Measurements from ENCODE around the gene GNAQ. TPM values are rescaled to one million over a fixed set of nuclear protein-coding genes. Genes with fewer than 3 reads are reported as not detected.
A peak's percentile ranks its signal among the peaks of the same experiment; 100 is the strongest.
"Not testable (repeated sequence)": the region's sequence is repeated elsewhere in the genome, so short reads cannot be mapped to it uniquely, and the experiment has no call there.

The GNAQ gene
- total and polyA plus RNA-seq, 12 donors, result 5.4 to 19.8 (median 13.2) TPM

- DNase-seq (no peak), ATAC-seq (no peak)
- intact Hi-C loops (cut with DNase I), result no loop called here
These were observed 150.5 kb downstream of the GNAQ start for GRCh38 chr9:77881111-77881510.

GRCh38 chr9:77879437-77879943 lies 152.1 kb downstream of the GNAQ start:
- Histone ChIP-seq H3K4me1 (peaks cover 0 to 41% (median 20%) of the 10 kb centered on the region in 9 donors), H3K36me3 (no peaks in the 10 kb centered on the region), H3K27ac (peak overlapping the region in 1 of 10 donors; percentile 11), H3K9me3 (no peaks in the 10 kb centered on the region), H3K27me3 (no peaks in the 10 kb centered on the region), H3K4me3 (no peak overlapping the region)
- intact Hi-C loops (cut with DNase I), result no loop called here
- no peak for DNase-seq
- ATAC-seq, result no peak
- TF ChIP-seq CTCF (IDR thresholded peaks at IDR 0.05), result no peak
- WGBS, 2 donors, result 81 to 82% methylated on average over 8 of the region's 8 CpGs

More at GRCh38 chr9:77881111-77881510, 150.5 kb downstream of the GNAQ start:
- no peak for TF ChIP-seq CTCF (IDR thresholded peaks at IDR 0.05)
- Histone ChIP-seq H3K4me3 (no peak overlapping the region), H3K27ac (no peak overlapping the region), H3K9me3 (no peaks in the 10 kb centered on the region), H3K4me1 (peaks cover 0 to 44% (median 20%) of the 10 kb centered on the region in 9 donors), H3K27me3 (no peaks in the 10 kb centered on the region), H3K36me3 (no peaks in the 10 kb centered on the region)
- WGBS, 2 donors, result 83 to 84% methylated on average over 8 of the region's 8 CpGs

GRCh38 chr9:77878793-77879192 lies 152.8 kb downstream of the GNAQ start:
- 86 to 91% methylated on average over 5 of the region's 5 CpGs for WGBS, 2 donors
- H3K36me3 ChIP-seq; ATAC-seq; DNase-seq; intact Hi-C loops (cut with DNase I); H3K27me3 ChIP-seq; H3K9me3 ChIP-seq; H3K4me3 ChIP-seq: not testable (repeated sequence)
- Histone ChIP-seq H3K27ac (peak overlapping the region in 1 of 10 donors; percentile 11), H3K4me1 (peaks cover 0 to 34% (median 14%) of the 10 kb centered on the region in 9 donors)

GRCh38 chr9:77877976-77878375 lies 153.6 kb downstream of the GNAQ start:
- no peaks in the 10 kb centered on the region for H3K9me3 ChIP-seq
- no peaks in the 10 kb centered on the region for H3K27me3 ChIP-seq
- intact Hi-C loops (cut with DNase I), result no loop called here
- no peak for TF ChIP-seq CTCF (IDR thresholded peaks at IDR 0.05)
- no peak for DNase-seq
- WGBS, 2 donors, result 92 to 98% methylated on average over 1 of the region's 1 CpG
- H3K4me3 ChIP-seq, result no peak overlapping the region
- ATAC-seq, result no peak
- H3K27ac ChIP-seq, result no peak overlapping the region
- peaks cover 0 to 28% (median 14%) of the 10 kb centered on the region in 9 donors for H3K4me1 ChIP-seq
- H3K36me3 ChIP-seq, result no peaks in the 10 kb centered on the region

- no peak for TF ChIP-seq CTCF (IDR thresholded peaks at IDR 0.05)
- Histone ChIP-seq H3K4me1 (peaks cover 0 to 23% (median 12%) of the 10 kb centered on the region in 9 donors), H3K27me3 (no peaks in the 10 kb centered on the region), H3K36me3 (no peaks in the 10 kb centered on the region), H3K9me3 (no peaks in the 10 kb centered on the region), H3K4me3 (no peak overlapping the region), H3K27ac (peak overlapping the region in 4 of 10 donors; percentile 17 to 58 (median 34))
- no peak for DNase-seq
- ATAC-seq, result no peak
- intact Hi-C loops (cut with DNase I), result no loop called here
- 87 to 89% methylated on average over 3 of the region's 3 CpGs for WGBS, 2 donors
These were observed 155.0 kb downstream of the GNAQ start for GRCh38 chr9:77876590-77876989.
